ENCODE measurements around the gene CALR3. TPM values are rescaled to one million over a fixed set of nuclear protein-coding genes. Genes with fewer than 3 reads are reported as not detected.

The CALR3 gene
- total RNA-seq, 1 experiment from 2014 or later = not detected

DNA sequence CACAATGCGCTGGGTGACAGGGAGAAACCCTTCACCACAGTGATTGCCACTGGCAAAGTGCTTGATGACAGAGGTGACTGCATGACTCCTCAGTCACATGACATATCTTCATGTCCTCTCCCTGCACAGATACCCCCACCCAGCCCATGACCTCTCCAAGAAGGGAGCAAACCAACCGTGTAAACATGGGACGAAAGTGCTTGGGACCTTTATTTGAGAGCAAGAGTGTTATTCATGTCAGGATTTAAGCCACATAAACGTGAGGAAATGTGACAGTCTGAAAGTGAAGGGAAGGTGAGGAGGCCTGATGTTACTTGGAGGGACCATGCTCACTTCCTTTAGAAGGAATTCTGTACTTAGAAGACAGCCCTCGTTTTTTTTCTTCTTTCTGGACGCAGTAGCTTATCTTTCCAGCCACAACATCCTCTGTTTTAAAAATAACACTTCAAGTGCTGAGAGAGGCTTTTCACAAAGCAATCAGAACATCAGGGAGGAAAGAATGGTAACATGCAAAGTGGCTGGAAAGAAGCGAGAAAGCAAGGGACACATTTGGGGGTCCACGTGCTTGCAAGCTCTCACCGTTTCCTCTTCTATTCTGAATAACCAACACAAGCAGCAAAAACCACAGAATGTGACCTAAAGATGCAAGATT is 59.8 kb downstream of the CALR3 start:
- DNase-seq (ENCODE audit: low read depth, low spot score) (no peak), ATAC-seq (no peak)
- H3K4me1 ChIP-seq (ENCODE audit: control insufficient read depth, insufficient read depth, low read length) = no peaks in the 10 kb centered on the region
- intact Hi-C loops (cut with micrococcal nuclease; ENCODE audit: unreplicated experiment) (no loop called here), in situ Hi-C loops (cut with HindIII; ENCODE audit: low pct_unique_long_range_greater_than_20kb, low sequenced_read_pairs) (no loop called here)
- no peaks in the 10 kb centered on the region for H3K27me3 ChIP-seq (ENCODE audit: control insufficient read depth, insufficient read depth, low read length)
- TF ChIP-seq, protein P1, sequence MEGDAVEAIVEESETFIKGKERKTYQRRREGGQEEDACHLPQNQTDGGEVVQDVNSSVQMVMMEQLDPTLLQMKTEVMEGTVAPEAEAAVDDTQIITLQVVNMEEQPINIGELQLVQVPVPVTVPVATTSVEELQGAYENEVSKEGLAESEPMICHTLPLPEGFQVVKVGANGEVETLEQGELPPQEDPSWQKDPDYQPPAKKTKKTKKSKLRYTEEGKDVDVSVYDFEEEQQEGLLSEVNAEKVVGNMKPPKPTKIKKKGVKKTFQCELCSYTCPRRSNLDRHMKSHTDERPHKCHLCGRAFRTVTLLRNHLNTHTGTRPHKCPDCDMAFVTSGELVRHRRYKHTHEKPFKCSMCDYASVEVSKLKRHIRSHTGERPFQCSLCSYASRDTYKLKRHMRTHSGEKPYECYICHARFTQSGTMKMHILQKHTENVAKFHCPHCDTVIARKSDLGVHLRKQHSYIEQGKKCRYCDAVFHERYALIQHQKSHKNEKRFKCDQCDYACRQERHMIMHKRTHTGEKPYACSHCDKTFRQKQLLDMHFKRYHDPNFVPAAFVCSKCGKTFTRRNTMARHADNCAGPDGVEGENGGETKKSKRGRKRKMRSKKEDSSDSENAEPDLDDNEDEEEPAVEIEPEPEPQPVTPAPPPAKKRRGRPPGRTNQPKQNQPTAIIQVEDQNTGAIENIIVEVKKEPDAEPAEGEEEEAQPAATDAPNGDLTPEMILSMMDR (IDR thresholded peaks at IDR 0.05) = no peak
- TF ChIP-seq TCF7L2 (IDR thresholded peaks at IDR 0.05; ENCODE audit: low read depth, low read length) = no peak
- no peak for TF ChIP-seq POLR2AphosphoS5 (IDR thresholded peaks at IDR 0.05; ENCODE audit: low read depth, low read length)
- TF ChIP-seq, protein P2, sequence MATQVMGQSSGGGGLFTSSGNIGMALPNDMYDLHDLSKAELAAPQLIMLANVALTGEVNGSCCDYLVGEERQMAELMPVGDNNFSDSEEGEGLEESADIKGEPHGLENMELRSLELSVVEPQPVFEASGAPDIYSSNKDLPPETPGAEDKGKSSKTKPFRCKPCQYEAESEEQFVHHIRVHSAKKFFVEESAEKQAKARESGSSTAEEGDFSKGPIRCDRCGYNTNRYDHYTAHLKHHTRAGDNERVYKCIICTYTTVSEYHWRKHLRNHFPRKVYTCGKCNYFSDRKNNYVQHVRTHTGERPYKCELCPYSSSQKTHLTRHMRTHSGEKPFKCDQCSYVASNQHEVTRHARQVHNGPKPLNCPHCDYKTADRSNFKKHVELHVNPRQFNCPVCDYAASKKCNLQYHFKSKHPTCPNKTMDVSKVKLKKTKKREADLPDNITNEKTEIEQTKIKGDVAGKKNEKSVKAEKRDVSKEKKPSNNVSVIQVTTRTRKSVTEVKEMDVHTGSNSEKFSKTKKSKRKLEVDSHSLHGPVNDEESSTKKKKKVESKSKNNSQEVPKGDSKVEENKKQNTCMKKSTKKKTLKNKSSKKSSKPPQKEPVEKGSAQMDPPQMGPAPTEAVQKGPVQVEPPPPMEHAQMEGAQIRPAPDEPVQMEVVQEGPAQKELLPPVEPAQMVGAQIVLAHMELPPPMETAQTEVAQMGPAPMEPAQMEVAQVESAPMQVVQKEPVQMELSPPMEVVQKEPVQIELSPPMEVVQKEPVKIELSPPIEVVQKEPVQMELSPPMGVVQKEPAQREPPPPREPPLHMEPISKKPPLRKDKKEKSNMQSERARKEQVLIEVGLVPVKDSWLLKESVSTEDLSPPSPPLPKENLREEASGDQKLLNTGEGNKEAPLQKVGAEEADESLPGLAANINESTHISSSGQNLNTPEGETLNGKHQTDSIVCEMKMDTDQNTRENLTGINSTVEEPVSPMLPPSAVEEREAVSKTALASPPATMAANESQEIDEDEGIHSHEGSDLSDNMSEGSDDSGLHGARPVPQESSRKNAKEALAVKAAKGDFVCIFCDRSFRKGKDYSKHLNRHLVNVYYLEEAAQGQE (IDR thresholded peaks at IDR 0.05; ENCODE audit: insufficient read depth in 1 of 2, low read depth in 2 of 2, low read length in 1 of 2) = no peak
- no peak for TF ChIP-seq SIN3A (IDR thresholded peaks at IDR 0.05; ENCODE audit: borderline replicate concordance, insufficient read depth, low read depth, low read length)
- no TSS peak for BruUV-seq (replicated peaks)
- ChIA-PET POLR2A (no interaction called here), CTCF (no interaction called here)
- H3K4me3 ChIP-seq (ENCODE audit: low read depth in 2 of 2, low read length in 2 of 2) = no peak overlapping the region
- no peaks in the 10 kb centered on the region for H3K9me3 ChIP-seq (ENCODE audit: control insufficient read depth, insufficient read depth, low read depth, low read length)
- no peaks in the 10 kb centered on the region; the same call in 1 of the 2 replicates for H3K36me3 ChIP-seq (ENCODE audit: control insufficient read depth, insufficient read depth, low read length)
- no peak overlapping the region for H3K27ac ChIP-seq (ENCODE audit: low read length)

DNA sequence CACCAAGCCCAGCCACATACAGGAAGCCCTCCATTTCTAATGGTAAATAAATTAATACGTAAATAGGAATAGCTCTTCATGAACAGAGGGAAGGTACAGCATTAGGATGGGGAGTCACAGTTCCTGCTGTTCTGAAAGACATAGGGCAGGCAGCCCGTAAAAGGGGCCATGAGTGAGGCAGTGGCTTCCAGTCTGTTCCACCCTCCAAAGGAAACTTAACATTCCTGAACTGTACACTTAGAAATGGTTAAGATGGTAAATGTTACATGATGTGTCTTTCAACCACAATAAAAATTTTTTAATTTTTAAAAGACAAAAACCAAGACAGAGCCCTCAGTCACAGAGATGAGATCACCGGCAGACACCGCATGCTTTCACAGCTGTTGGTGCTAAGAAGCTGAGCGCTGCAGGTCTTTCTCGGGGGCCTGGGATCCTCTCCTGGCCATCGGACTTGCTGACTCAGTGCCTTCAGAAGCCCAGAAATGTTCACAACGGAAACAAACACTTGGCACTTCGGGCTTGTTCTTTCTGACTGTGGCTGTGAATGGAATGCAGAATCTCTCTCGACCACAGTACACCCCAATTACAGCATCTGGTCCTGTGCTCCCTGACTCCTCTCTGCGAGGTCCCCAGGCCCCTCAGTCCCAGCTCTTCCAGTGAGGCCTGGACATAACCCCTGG is 60.6 kb downstream of the CALR3 start:
- Histone ChIP-seq H3K27me3 (ENCODE audit: control insufficient read depth, insufficient read depth, low read length) (no peaks in the 10 kb centered on the region), H3K9me3 (ENCODE audit: control insufficient read depth, insufficient read depth, low read depth, low read length) (no peaks in the 10 kb centered on the region), H3K4me3 (ENCODE audit: low read depth in 2 of 2, low read length in 2 of 2) (no peak overlapping the region), H3K4me1 (ENCODE audit: control insufficient read depth, insufficient read depth, low read length) (no peaks in the 10 kb centered on the region), H3K27ac (ENCODE audit: low read length) (no peak overlapping the region), H3K36me3 (ENCODE audit: control insufficient read depth, insufficient read depth, low read length) (no peaks in the 10 kb centered on the region; the same call in 1 of the 2 replicates)
- intact Hi-C loops (cut with micrococcal nuclease; ENCODE audit: unreplicated experiment) = no loop called here
- in situ Hi-C loops (cut with HindIII; ENCODE audit: low pct_unique_long_range_greater_than_20kb, low sequenced_read_pairs) = no loop called here
- BruUV-seq (replicated peaks) = no TSS peak
- TF ChIP-seq, protein P1 (IDR thresholded peaks at IDR 0.05) = no peak
- TF ChIP-seq, protein P2 (IDR thresholded peaks at IDR 0.05; ENCODE audit: insufficient read depth in 1 of 2, low read depth in 2 of 2, low read length in 1 of 2) = no peak
- TF ChIP-seq POLR2AphosphoS5 (IDR thresholded peaks at IDR 0.05; ENCODE audit: low read depth, low read length) = no peak
- no peak for TF ChIP-seq TCF7L2 (IDR thresholded peaks at IDR 0.05; ENCODE audit: low read depth, low read length)
- no peak for TF ChIP-seq SIN3A (IDR thresholded peaks at IDR 0.05; ENCODE audit: borderline replicate concordance, insufficient read depth, low read depth, low read length)
- ATAC-seq (no peak), DNase-seq (ENCODE audit: low read depth, low spot score) (no peak)
- ChIA-PET CTCF (no interaction called here), POLR2A (no interaction called here)

Data from Panc1 (cell line).